HG02763 (cell line): ENCODE results near the gene TGM6.
"Not testable (repeated sequence)": the region's sequence is repeated elsewhere in the genome, so short reads cannot be mapped to it uniquely, and the experiment has no call there.

Experiments
- ATAC-seq: cut with Tn5 transposase; IDR thresholded peaks from one replicate; pipeline ENCODE4 v1.9.1; 2021; ENCODE audit warnings: mild to moderate bottlenecking, moderate library complexity; ENCODE audit not compliant: unreplicated experiment

The TGM6 gene

DNA sequence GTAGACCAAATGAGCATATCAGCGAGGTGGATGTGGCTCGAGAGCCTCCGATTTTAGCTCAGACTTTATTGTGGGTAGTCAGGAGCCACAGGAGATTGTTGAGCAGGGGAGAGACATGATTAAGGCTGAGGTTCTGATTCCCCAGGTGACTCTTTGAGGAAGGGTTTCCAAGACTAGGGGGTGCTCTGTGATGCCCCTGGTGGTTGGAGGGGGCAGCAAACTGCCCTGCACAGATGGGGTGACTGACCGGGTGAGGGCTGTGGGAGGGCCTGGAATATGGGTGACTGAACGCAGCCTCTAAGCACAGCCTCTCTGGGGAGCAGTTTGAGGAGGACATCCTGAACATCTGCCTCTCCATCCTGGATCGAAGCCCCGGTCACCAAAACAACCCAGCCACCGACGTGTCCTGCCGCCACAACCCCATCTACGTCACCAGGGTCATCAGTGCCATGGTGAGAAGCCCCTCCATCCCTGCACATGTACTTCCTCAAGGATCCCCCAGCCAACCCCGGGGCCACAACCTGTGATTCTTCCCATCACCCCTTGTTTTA, 17.0 kb downstream of the TGM6 start:
- ATAC-seq = no peak

DNA sequence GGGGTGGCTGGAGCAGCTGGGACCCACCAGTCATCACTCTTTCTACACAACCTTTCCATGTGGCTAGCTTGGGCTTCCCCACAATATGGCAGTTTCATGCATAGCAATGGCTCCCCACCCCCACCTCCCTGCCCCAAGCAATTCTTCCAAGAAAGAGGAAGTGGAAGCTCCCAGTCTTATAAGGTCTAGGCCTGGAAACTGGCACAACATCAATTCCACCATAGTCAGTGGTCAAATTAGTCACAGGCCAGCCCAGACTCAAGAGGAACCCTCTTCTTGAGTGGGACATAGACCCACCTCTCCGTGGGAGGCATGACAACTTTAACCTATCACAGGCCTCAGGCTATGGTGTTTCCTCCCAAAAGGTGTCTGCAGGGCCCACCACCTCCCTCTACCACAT, 17.7 kb downstream of the TGM6 start:
- no peak for ATAC-seq

DNA sequence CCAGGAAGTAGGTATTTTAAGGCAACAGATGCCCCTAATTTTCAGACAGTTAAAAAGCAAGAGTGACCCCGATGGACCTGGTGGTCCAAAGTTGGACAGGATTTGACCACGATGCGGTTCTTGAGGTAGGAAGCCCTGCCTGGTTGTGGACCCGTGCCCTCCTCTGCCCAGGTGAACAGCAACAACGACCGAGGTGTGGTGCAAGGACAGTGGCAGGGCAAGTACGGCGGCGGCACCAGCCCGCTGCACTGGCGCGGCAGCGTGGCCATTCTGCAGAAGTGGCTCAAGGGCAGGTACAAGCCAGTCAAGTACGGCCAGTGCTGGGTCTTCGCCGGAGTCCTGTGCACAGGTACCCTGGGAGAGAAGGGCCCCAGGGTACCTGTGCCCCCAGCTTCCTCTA, 18.7 kb downstream of the TGM6 start:
- no peak for ATAC-seq

DNA sequence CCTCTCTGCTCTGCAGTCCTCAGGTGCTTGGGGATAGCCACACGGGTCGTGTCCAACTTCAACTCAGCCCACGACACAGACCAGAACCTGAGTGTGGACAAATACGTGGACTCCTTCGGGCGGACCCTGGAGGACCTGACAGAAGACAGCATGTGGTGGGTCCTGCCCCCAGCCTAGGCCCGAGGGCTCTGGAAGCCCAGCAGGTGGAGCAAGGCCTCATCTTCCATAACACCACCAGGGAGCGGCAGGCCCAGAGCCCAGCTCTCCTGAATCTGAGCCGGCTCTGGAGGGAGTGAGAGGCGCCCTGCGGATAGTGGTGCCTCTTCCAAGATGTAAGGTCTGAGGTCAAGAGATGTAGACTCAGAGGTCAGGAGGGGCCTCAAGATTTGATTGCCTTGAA, 19.6 kb downstream of the TGM6 start:
- no peak for ATAC-seq

DNA sequence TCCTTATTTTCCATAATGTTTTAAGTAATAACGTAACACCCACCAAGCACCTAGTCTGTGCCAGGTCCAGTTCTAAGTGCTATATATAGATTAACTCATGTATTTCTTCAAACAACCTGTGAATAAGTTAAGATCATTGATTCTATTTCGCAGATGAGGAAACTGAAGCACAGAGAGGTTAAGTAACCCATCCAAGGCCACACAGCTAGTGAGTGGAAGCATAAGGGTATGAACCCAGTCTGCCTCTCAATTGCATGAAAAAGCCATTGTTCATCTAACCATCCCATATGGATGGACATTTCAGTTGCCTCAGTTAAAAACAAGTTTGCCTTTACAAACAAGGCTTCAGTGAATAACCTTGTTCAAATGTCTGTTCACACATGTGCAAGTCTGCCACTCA, 20.8 kb downstream of the TGM6 start:
- ATAC-seq = no peak

DNA sequence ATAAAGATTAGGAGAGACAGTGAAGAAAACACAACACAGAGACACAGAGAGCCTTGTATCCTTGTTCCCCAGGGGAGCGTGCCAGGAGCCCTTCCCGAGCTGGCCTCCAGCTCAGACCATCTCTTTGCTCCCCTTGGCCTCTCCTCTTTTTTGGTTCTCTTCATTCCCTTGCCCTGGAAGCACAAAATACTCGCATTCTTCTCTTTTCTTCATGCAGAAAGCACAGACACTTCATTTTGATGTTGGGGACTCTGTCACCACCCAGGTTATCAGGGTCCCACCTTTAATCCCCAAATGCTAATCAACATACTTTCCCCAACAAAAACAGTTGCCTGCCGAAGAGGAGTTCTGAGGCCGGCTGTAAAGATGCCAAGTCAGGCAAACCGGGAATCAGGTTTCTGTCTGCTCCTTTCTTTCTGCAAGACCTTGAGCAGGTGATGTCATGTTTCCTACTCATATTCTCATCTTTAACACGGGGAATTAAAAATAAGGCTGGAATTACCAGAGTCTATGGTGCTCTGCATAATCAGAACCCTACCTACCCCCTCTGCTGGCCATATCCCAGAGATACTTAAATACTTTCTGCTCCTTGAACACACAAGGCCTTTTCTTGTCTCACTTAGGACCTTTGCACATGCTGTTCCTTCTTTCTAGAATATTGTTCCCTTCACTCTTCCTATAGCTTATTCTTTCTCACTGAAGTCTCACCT, 21.7 kb downstream of the TGM6 start:
- no peak for ATAC-seq

DNA sequence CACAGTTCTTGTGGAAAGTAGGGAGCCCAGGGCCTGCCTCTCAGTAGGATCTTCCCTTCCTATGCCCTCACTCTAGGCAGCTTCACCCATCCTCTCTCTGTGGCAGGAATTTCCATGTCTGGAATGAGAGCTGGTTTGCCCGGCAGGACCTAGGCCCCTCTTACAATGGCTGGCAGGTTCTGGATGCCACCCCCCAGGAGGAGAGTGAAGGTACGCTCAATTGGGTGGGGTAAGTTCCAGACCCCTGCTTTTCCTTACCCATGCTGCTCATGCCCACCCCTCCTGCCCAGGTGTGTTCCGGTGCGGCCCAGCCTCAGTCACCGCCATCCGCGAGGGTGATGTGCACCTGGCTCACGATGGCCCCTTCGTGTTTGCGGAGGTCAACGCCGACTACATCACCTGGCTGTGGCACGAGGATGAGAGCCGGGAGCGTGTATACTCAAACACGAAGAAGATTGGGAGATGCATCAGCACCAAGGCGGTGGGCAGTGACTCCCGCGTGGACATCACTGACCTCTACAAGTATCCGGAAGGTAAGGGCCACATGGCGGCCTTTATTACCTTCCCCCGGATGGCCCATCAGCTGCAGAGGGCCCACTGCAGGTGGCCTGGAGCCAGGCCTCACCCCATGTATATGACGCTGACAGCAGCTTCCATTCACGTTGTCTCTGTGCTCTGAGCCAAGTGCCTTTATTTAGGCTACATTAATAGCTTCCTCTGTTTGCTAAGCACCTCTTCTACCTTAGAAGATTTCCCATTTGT, 22.8 kb downstream of the TGM6 start:
- no peak for ATAC-seq

DNA sequence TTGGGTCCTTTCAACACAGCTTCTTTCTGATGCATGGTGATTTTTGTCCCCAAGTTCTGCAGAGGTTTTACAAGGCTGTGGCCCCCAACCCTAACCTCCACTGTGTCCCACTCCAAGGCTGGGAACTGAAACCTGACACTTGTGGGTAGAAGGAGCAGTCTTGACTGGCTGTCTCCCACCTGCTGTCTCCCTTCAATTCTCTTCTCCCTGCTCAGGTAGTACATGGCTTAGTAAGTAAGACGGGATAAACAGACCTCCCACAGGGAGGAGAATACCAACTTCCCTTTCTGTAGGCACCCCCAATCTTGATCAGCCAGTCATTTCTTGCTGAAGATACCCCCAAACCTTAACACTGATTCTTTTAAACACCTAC, 25.0 kb downstream of the TGM6 start:
- no peak for ATAC-seq

DNA sequence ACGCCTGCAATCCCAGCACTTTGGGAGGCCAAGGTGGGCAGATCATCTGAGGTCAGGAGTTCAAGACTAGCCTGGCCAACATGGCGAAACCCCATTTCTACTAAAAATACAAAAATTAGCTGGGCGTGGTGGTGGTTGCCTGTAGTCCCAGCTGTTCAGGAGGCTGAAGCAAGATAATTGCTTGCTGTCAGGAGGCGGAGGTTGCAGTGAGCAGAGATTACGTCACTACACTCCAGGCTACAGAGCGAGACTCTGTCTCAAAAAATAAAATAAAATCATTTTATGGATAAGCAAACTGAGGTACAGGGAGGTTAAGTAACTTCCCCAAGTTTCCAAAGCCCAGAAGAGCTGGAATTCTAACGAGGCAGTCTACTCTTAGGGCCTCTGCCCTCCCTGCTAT, 26.7 kb downstream of the TGM6 start:
- not testable (repeated sequence) for ATAC-seq

DNA sequence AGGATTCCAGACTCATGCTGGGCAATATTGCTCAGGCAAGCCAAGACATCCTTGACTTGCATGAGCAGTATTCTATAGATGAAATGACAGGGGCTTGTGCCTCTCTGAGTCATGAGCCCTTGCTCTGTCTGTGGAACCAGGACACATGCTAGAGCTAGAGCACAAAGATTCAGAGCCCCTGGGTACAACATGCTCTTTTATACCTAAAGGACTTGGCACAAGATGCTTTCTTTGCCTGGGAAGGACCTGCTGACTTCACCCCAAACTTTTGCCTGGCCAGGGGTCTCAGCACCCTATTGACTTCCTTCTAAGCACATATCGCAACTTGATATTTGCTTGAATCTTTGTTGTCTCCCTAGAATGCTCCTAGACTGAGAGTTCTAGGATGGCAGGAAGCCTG, 27.4 kb downstream of the TGM6 start:
- ATAC-seq = no peak

DNA sequence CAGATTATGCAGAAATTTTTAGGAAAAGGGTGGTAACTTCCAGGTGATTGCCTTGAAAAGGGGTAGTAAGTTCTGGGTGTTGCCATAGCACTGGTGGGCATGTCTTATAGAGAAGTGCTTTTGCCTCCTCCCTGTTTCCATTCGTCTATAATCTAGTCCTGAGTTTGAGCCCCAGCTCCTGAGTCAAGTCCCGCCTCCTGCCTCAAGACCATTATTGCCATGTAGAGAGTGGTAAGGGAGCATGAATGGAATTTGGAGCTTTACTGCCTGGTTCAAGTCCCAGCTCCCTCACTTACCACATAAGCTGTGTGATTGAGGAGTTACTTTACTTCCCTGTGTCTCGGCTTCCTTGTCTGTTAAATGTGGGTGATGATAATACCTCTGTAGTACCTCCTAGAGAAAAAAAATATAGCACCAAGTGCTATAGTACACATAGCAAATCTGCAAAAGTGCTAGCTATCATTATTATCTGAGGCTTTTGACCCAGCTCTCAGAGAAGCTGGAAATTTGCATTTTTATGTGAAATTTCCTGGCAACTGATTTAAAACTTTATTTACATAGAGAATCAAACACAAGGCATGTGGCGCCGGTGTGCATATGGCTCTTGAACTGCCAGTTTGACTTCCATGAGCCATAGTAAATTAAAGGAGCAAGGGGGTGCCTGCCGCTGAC, 36.0 kb downstream of the TGM6 start:
- no peak for ATAC-seq

DNA sequence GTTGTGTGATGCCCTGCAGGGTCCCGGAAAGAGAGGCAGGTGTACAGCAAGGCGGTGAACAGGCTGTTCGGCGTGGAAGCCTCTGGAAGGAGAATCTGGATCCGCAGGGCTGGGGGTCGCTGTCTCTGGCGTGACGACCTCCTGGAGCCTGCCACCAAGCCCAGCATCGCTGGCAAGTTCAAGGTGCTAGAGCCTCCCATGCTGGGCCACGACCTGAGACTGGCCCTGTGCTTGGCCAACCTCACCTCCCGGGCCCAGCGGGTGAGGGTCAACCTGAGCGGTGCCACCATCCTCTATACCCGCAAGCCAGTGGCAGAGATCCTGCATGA, 36.5 kb downstream of the TGM6 start:
- ATAC-seq = no peak

DNA sequence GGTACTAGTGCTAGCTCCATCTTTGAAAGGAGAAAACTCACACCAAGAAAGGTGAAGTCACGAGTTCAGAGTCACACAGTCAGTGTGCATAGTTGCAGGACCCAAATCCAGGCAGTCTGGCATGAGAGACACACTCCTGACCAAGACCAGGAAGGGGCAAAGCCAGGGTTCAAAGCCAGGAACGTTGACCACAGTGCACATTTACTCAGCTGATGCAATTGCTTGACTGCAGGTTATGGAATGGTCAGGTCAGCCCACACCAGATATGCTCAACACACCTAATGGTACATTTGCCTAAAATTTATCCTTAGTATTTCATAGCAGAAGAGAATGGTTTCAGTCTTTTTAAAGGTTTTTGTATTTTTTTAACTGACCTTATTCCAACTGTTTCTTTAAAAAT, 37.7 kb downstream of the TGM6 start:
- no peak for ATAC-seq

DNA sequence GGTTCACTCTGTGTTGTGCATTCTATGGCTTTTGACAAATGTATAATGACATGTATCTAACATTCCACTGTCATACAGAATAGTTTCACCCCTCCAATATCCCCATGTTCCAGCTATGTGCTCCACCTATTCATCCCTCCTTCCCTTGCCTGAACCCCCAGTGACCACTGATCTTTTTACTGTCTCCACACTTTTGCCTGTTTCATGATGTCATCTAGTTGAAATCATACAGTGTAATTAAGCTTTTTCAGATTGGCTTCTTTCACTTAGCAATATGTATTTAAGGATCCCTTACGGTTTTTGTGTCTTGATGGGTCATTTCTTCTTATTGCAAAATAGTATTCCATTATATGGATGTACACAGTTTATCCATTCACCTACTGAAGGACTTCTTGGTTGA, 39.8 kb downstream of the TGM6 start:
- no peak for ATAC-seq

DNA sequence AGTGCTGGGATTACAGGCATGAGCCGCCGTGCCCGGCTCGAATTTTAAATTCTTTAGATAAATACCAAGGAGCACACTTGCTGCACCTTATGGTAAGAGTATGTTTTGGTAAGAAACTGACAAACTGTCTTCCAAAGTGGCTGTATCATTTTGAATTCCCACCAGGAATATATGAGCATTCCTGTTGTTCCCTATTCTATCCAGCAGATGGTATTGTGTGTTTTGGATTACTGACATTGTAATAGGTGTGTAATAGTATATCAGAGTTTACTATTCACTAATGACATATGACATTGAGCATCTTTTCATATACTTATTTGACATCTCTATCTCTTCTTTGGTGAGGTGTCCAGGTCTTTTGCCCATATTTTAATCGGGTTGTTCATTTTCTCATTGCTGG, 40.5 kb downstream of the TGM6 start:
- ATAC-seq = no peak

DNA sequence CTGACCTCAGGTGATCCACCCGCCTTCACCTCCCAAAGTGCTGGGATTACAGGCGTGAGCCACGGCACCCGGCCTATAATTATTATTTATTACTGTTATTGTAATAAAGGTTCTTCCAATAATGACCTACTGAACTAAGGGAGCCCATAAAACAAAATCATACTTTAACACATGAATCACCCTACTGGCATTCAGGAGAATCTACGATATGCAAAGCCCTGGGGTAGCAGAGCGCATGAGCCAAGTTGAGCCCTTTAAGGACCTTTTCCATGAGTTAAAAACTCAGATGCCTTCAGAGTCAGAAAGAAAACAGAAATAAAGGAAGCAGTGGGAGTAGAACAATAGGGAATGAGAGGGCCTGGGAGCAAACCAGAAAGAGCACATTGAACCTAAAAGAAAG, 48.4 kb downstream of the TGM6 start:
- no peak for ATAC-seq

DNA sequence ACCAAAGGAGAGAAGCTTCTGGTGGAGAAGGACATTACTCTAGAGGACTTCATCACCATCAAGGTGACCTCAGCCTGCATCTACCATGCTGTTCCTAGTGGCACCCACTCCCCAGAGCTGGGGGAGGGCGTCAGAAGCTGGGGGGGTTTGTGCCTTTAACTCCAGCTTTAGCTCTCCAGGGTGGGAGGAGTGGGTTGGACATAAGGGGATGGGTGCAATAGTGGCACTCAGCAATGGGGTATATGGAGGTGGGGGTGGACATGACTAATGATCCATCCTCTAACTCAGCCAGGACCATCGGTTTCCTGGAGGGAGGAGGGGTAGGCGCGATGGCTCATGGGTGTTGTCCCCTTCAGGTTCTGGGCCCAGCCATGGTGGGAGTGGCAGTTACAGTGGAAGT, 49.8 kb downstream of the TGM6 start:
- no peak for ATAC-seq

DNA sequence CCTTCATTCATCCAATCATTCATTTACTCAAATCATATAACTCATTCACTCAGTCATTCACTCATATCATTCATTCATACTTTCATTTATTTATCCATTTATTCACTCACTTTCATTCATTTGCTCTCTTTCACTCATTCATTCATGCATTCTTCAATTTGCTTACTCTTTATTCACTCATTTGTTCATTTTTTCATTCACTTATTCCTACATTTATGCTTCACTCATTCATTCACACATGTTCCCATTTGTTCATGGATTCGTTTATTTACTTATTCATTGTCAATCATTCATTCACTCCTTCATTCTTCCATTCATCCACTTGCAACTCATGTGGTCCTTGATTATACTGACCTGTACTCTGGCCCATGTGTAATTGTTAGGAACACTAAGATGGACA, 50.5 kb downstream of the TGM6 start:
- no peak for ATAC-seq

DNA sequence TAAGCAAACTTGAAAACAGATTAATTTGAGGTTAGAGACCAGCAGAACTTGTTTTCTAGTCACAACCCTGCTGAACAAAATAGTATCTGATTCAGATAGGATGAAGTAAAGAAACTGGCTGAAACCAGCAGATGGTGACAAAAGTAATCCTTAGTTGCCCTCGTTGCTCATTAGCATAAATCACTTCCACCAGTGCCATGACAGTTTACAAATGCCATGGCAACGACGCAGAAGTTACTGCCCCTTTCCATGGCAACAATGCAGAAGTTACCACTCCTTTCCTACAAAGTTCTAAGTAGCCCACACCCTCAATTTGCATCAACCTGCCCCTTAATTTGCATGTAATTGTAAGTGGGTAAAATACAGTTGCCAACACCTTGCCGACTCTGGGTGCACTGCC, 66.1 kb downstream of the TGM6 start:
- ATAC-seq = no peak

DNA sequence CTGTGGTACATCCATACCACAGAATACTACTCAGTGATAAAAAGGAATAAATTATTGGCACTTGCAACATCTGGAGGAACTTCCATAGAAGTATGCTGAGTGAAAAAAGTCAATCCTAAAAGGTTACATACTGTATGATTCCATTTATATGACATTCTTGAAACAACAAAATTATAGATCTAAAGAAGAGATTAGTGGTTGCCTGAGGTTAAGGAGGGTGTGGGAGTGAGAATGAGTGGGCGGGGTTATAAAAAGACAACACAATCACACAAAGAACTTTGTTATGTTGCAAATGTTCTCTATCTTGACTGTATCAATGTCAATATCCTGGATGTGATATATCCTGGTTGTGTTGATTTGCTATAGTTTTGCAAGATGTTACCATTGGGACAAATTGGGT, 68.7 kb downstream of the TGM6 start:
- ATAC-seq = no peak

DNA sequence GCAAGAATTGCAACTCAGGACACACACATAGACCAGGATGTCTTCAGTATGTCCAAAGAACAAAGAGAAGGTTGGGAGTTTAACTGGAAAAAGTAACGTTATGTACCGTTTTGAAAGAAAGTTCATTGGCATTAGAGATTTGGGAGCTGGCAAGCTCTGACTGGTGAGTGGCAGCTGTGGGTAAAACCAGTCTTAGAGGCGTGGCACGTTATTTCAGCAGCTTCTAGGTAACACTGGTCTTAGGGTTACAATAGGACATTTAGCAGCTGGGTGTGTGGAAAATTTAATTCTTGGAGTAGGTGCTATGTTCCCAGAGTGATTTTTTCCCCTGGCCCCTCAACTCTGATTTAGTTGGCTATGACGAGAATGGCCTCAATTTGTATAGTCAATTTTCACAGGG, 70.7 kb downstream of the TGM6 start:
- ATAC-seq = no peak
